NCI-H1092 (cell line): ENCODE results near the gene STXBP1.

ENCODE experiments used
- DNase-seq: peaks from one replicate; lab custom pipeline; 2025; lab: John Stamatoyannopoulos, UW

The STXBP1 gene

DNA sequence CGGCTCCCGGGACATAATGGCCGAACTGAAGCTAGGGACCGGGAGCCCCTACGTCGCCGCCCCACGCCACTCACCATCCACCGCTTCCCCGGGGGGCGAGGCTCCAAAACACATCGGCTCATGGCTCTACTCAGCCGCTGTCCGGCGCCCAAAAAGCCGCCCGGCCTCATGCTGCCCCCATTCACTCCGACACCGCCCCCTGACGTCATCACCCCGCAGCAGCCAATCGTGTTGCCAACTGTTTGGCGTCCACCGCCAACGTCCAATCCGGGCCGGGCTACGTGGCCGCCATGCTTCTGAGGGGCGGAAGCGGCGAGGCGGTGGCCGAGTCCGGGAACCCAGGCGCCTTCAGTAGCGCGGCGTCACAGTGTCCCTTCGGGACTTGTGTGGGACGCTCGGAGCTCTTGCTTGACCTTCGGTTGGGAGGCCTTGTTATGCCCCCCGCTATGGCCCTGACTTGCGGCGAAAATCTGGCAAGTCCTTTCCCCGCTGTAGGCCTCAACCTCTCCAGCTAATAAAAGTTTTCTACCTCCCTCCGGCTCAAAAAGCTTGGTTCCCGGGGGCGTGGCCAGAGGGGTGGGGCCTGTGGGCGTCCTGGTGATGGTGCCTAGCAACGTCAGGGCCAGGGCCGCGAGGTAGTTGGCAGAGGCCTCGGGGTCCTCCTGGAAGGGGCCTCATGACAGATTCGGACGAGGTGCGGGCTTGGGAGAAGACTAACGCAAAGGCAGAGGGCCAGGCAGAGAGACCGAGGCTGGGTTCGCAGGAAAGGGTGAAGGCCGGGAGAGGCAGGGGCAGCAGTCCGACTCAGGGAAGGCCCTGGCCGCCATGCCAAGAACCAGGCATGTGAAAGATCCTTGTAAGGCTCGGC, 103.6 kb downstream of the STXBP1 start, which contains the start of the genes PTRH1 and TTC16:
TSS of gene PTRH1 (minus strand) at position 194 of the 868 bp plus-strand sequence. CDS start at position 170, 24 bp downstream.
TSS of gene TTC16 (plus strand) at position 610 of the 868 bp plus-strand sequence. CDS start at position 677, 67 bp downstream.
- peak; percentile 90 for DNase-seq

DNA sequence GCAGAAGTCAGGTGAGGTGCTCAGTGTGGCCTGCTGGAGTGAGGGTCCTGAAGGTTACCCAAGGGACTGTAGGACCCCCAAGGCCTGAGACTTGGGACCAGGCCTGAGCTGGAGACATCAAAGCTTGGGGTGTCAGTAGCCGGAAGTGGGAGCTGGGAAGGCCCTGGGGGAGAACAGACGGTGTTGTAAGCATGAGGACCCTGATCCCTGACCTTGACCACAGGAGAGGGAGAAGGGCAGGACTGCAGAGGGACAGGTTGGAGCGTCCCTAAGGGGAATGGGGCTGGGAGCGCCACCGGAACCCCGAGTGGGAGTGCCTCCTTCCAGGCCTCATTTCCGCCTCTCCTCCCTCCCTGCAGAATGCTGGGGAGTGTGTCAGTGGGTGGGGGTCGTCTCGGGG, 104.3 kb downstream of the STXBP1 start:
- no peak for DNase-seq

DNA sequence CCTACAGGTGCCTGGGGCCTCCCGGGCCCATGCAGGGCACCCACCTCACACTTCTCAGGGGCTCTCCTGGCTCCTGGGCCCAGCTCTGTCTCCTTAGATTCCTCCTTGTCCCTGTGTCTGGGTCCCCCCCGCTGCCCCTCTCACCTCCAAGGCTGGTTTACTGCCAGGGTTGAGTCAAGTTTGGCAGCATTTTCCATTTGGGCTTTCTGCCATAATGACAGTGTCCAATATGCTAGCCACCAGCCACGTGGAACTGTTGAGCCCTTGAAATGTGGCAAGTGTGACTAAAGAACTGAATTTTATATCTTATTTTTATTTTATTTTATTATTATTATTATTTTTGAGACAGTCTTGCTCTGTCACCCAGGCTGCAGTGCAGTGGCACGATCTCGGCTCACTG, 105.7 kb downstream of the STXBP1 start:
- no peak for DNase-seq

DNA sequence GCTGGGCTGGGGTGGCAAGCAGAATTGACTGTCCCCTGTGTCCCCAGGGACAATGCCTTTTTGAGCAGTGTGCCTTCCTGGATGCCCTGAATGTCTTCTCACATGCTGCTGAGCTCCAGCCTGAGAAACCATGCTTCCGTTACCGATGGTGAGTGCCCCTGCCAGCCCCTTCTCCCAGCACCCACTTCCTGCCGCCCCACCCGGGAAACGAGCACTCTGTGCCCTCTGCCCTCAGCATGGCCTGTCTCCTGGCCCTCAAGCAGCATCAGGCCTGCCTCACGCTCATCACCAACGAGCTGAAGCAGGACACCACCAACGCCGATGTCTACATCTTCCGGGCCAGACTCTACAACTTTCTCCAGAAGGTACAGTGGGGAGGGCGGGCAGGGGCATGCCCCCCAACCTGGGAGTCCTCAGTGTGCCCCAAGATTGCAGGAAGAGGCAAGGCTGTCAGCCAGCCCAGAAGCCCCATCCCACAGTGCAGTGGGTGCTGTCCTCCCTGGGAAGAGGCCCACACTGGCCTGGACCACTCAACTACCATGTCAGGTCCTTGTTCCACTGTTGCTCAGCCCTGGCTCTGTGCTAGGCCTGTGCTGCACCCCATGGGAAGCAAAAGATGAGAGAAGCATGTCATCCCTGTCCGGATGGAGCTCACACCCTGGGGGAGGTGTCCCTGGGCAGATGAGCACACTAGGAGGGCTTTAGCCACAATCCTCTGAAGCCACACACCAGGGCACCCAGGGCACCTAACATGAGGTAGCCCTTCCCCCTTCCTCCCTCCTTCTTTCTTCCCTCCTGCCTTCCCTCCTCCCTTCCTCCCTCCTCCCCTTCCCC, 108.2 kb downstream of the STXBP1 start:
- no peak for DNase-seq

DNA sequence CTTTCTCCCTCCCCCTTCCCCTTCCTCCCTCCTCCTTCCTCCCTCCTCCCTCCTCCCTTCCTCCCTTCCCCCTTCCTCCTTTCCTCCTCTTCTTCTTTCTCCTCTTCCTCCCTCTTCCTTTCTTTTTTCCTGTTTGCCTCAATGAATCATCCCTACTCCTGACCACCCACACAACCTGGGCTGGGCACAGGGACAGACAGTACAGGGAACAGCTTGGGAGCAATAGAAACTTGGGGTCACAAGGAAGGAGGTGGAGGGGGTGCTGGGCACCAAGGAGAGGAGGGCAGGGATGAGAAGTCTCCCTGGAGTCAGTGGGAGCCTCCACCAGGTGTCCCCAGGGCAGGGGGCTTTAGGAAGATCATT, 108.8 kb downstream of the STXBP1 start:
- DNase-seq, result no peak

DNA sequence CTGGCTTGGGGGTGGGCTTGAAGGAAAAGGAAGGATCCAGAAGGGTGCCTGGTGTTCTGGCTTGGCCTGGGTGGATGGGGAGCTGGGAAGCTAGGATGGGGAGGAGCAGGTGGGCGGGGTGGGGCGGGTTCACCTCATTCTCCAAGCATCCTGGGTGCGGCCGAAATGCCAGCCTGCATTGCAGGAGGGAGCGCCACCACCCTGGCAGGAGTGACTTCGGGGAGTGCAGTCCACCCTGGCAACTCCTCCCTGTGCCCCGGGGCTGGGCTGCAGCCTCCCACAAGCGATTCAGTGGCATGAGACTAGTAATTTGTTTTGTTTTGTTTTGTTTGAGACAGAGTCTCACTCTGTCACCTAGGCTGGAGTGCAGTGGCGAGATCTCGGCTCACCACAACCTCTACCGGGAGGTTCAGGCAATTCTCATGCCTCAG, 109.3 kb downstream of the STXBP1 start:
- no peak for DNase-seq

DNA sequence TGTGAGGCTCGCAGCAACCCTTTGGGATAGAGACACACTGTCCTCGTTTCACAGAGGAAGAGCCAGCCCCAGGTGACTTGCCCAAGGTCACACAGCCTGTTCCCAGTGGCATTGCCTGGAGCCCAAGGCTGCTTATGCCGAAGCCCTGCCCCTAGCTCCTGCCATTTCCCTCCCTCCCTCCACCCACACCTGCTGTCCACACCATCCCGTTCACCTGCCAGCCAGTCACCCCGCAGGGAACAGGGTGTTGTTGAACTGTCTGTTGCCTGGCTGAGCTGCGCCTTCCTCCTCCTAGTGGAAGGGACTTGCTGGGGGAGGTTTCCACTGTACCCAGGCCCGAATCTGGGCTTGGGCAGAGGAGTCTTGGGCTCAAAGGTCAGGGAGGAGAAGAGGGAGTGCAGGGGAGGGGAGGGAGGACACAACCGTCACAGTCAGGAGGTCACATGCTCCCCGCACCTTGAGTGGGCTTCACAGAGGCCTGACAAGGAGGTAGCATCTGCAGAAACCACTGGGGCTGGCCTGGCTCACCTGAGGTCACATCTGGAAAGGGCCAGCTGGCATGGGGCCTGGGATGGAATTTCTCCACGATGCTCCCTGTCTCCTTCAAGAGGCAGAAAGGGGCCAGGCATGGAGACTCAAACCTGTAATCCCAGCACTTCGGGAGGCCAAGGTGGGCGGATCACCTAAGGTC, 110.1 kb downstream of the STXBP1 start:
- no peak for DNase-seq

DNA sequence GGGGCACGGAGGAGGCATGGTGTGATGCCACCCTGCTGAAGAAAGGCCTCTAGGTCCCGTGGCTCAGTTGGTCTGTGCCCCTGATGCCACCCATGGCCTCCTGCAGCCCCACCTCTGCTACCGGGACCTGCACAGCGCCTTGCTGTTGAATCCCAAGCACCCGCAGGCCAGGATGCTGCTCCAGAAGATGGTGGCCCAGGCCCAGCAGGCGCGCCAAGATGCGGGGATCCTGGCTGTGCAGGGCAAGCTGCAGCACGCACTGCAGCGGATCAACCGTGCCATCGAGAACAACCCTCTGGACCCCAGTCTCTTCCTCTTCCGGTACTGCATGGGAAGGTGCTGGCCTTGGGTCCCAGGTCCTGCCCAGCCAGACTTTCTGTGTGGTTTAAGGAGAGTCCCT, 110.9 kb downstream of the STXBP1 start:
- DNase-seq, result no peak

DNA sequence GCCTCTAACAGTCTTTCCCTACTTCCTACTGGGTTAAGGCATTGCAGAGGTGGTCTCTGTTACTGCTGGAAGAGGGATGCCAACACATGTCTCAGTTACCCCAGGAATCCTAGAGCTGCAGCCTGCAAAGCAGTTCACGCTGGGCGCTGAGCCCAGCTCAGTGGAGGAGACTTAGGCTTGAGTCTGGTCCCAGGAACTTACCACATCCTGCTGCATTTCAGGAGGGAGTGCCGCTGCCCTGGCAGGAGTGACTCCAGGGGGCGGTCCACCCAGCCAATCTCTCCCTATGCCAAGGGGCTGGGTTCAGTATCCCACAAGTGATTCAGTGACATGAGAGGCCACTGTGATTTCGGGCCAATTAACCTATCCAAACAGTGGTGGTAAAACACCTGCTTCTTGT, 111.4 kb downstream of the STXBP1 start:
- no peak for DNase-seq

DNA sequence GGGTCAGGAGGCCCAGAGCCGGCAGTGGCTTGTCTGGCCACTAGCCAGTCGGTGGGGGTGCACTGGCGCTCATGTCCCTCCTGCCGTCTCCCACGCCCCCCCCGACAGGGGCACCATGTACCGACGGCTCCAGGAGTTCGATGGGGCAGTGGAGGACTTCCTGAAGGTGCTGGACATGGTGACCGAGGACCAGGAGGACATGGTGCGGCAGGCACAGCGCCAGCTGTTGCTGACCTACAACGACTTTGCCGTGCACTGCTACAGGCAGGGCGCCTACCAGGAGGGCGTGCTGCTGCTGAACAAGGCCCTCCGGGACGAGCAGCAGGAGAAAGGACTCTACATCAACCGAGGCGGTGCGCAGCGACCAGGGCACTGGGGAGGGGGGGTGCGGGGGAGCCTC, 111.9 kb downstream of the STXBP1 start:
- no peak for DNase-seq

DNA sequence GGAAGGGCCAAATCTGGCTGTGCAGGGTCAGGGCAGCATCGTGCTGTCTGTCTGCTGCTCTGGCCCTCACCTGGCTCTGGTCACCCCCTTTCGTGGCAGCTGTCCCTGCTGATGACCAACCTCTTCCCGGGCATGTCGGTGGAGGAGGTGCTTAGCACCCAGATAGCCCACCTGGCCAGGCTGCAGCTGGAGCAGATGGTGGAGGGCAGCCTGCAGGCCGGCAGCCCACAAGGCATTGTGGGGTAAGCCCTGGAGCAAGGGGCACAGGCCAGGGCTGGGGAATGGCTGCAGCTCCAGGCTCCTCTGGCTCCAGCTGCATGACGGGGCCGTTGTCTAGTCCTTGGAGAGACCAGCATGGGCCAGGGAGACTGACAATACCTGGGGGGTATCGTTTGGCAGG, 114.8 kb downstream of the STXBP1 start:
- no peak for DNase-seq

DNA sequence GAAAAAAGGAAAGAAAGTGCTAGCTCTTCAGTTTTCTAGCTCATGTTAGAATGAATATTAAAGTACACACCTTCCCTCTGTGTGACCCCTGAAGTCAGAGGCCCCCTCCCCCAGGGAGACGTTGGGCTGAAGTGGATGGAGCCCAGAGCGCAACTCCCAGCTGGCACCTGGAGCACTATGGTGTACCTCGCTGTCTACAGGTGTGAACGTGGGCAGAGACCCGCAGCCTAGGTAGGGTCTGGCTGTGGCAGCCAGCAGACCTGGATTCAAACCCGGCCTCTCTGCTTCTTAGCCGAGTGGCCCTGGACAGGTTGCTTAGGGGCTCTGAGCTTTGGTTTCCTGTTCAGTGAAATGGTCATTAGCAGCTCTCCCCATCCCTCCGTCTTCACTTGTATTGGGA, 116.7 kb downstream of the STXBP1 start:
- DNase-seq, result no peak

DNA sequence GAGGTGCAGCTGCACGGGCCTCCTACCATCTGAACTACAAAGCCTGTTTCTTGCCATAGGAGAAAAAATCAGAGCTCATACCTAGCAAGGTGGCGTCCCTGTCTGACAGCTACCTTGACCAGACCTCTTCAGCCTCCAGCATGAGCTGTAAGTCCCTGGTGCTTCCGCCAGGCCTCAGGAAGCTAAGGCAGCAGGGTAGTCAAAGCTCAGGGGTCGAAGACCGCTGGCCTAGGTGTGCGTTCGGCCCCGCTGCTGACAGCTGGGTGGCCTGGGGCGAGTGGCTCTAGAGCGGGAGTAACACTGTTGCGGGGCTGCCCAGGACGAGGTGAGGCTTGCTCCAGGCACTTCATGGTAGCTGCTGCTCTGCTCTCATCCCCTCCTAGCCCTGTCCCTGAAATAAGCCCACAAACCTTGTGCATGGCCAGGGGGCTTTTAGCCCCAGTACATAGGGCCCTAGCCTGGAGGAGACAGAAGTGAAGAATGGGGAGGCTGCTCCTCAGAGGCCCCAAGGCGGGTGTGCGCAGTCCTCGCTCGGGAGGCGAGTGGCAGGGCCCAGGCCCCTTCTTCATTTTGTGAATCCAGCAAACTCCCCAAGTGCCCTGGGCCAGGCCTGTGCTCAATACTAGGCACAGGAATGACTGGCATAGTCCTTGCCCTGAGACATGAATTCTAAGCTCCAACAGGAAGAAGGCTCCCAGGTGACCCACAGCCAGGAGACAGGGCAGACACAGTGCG, 117.6 kb downstream of the STXBP1 start:
- no peak for DNase-seq

DNA sequence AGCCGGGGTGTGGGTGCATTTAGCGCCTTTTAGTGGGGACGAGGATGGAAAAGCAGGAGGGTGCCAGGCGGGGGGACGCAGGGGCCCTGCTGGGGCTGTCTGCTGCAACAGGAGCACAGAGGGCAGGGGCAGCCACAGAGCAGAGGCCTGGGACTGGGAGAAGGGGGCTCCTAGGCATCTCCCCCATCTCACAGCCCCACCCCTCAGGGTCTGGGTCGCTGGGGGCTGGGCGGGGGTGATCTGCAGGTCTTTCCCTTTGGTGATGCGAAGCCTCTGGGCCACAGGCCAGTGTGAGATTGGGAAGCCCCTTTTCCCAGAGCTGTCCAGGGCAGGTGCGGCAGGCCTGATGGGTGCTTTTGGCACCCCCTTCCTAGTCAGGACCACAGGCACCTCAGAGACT, 118.2 kb downstream of the STXBP1 start:
- DNase-seq, result no peak

DNA sequence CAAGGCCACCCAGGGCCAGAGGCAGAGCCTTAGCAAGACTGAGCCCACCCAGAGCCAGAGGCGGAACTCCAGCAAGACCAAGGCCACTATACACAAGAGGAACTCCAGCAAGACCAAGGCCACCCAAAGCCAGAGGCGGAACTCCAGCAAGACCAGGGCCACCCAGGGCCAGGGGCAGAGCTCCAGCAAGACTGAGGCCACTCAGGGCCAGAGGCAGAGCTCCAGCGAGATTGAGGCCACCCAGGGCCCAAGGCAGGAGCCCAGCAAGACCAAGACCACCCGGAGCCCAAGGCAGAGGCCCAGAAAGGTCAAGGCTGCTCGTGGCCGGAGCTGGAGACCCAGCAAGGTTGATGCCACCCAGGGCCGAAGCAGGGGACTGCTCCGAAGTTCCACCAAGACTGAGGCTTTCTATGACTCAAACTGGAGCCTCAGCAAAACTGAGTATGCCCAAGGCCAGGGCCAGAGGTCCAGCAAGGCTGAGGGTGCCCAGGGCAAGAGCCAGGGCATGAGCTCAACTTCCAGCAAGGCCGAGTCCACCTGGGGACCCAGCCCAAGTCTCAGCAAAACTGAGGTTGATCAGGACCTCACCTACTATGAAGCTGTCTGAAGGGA, 118.8 kb downstream of the STXBP1 start:
- no peak for DNase-seq

DNA sequence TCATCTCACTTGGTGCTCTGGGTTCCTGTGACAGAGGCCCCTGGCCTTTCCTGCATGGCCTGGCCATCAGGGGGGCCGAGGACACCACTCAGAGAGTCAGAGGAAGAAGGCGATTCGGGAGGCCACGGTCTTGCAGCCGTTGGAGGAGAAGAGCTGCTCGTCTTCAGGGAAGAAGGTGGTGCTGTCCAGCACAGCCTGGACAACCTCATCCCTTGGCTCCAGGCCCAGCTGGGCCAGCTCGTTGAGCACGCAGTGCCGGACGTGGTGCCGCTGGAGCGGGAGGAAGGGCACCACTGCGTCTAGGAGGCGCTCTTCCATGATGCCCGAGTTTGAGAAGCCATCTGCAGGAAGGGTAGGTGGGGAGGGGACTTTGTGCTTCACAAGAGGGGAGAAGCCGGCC, 119.9 kb downstream of the STXBP1 start:
- DNase-seq, result no peak

DNA sequence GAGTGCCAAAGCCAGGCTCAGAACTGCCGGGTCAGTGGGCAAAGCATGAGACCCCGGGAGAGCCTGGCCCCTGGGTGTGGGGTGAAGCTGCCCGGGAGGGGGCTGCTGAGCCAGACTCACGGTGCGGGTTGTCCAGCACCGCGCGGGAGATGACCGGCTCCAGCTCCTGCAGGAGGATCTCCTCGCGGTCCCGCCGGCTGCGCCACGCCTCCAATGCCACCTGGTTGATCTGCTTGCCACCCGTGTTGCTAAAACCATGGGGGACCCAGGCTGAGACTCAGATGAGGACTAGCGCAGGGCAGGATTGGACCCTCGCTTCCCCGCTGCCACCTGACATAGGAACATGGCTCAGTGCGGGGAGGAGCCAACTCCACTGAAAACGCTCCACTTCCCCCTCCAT, 120.4 kb downstream of the STXBP1 start:
- no peak for DNase-seq

DNA sequence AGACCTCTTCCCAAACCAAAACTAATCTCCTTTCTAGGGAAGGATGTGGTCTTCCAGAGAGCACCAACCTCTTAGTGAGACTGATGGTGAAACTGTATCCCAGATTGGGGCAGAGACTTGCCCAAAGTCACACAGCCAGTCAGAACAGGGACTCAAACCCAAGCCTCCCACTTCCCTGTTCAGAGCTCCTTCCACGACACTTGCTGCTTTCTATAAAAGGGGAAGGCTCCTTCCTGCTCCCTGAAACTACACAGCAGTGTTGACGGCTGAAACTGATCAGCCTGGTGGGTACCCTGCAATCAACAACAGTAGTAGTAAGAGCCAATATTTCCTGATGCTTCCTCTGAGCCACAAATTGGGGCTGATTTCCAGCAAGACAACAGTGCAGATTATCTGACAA, 121.5 kb downstream of the STXBP1 start:
- no peak for DNase-seq

DNA sequence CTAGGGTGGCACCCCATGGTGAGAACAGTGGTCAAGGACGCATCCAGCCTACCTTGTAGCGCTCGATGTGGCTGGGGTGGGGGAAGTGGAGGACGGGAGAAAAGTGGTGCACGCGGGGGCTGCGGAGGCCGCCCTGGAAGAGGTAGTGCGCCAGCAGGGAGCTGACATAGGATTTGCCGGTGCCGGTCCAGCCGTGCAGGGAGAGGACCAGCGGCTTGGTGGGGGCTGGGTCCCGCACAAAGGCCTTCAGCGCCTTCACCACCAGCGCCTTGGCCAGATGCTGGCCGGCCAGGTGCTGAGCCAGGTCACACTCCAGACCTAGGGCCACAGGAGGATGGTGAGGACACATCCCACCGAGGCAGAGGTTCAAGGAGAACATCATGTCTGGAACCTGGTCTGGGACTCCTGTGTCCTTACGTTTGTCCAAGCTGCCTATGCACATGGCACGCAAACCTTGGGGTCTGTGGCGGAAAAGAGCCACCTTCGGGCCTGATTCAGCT, 122.2 kb downstream of the STXBP1 start:
- DNase-seq, result no peak

DNA sequence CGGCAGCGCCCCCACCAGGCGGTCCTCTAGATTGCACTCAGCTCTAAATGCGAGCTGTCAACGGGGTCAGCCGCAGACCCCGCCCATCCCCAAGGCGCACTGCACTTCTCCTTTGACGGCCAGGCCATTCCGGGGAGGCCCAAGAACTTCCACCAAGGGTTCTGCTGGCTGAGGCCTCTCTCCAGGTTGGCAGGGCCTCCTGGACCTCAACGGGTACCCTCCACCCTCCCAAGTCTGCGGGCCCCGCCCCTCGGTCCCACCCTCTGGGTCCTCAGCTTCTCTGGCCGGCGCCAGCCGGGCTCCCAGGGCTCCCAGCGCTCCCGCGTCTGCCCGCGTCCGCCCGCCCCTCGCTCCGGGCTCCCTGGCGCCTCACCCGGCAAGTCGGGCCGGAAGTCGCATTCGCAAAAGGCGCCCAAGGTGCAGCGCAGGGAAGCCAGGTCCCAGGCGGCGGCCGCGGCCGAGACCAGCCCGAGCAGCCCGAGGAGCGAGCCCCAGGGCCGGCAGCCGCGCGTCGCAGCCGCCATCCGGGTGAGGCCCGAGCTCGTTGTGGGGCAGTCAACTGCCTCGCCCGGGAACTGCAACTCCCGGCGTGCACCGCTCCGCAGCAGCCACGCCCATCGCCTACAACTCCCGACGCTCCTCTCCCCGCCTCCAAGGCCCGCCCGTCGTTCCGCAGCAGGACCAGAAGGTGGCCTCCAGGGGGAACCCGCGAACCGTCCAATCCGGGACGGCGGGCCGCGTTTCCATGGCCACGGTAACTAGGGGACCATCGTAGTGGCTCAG, 122.9 kb downstream of the STXBP1 start, which contains the start of gene TOR2A:
TSS of gene TOR2A (minus strand) at position 548 of the 783 bp plus-strand sequence. CDS start at position 524, 24 bp downstream.
- DNase-seq, result peak; percentile 94
